SK-N-SH (cell line): Measurements from ENCODE around the gene DLX6. TPM values are rescaled to one million over a fixed set of nuclear protein-coding genes. Genes with fewer than 3 reads are reported as not detected.

Experiments used
- CTCF ChIA-PET: fragments of 300-600, 350-600 bp; formaldehyde crosslinking; extraction: SDS; loops from one replicate; lab custom pipeline; 2021; lab: Yijun Ruan, JAX
- POLR2A ChIA-PET: fragments of 350-600 bp; sonication (Branson Sonifier 250); formaldehyde crosslinking; extraction: SDS; loops from one replicate; lab custom pipeline; 2020; ENCODE audit warnings: antibody characterized with exemption, inconsistent platforms; lab: Yijun Ruan, JAX
- DNase-seq: peaks from one replicate; pipeline ENCODE4 v3.0.0; 2012
- H2AFZ ChIP-seq: fragments of 200-600 bp; sonication (generic); 2 replicates; pipeline ENCODE4 v1.8.1; 2016; ENCODE audit warnings: antibody characterized with exemption, mild to moderate bottlenecking, low read depth
- H3F3A ChIP-seq: fragments of 200-600 bp; sonication (generic); replicated peaks from 2 replicates; pipeline ENCODE3; 2016; ENCODE audit warnings: antibody characterized with exemption, mild to moderate bottlenecking; ENCODE audit not compliant: insufficient read depth
- H3K27ac ChIP-seq, 2 experiments: fragments of 200-500 bp in 1 of 2; fragments of 200-600 bp in 1 of 2; sonication (Bioruptor generic) in 1 of 2; sonication (generic), shearing (Covaris generic) in 1 of 2; 2 replicates each; pipeline versions ENCODE4 v1.5.1 to v1.6.1; 2014 to 2016; ENCODE audit warnings: low read depth in 2 of 2, inconsistent platforms in 1 of 2, low read length in 1 of 2, mild to moderate bottlenecking in 1 of 2, mixed read lengths in 1 of 2
- H3K27me3 ChIP-seq: fragments of 200-600 bp; sonication (generic), shearing (Covaris generic); 2 replicates; pipeline ENCODE4 v1.6.1; 2016; ENCODE audit warnings: mixed run types; ENCODE audit not compliant: insufficient read depth
- H3K36me3 ChIP-seq, 2 experiments: fragments of 200-500 bp in 1 of 2; fragments of 200-600 bp in 1 of 2; sonication (Bioruptor generic) in 1 of 2; sonication (generic) in 1 of 2; replicated peaks in 1 of 2; 2 replicates each; pipeline versions ENCODE3 to v1.5.1; 2014 to 2016; ENCODE audit warnings: low read length in 1 of 2, mild to moderate bottlenecking in 1 of 2; ENCODE audit not compliant: insufficient read depth in 2 of 2, control insufficient read depth in 1 of 2
- H3K4me1 ChIP-seq, 2 experiments: fragments of 200-500 bp in 1 of 2; fragments of 200-600 bp in 1 of 2; sonication (Bioruptor generic) in 1 of 2; sonication (generic), shearing (Covaris generic) in 1 of 2; 2 replicates each; pipeline versions ENCODE4 v1.5.1 to v1.6.1; 2014 to 2016; ENCODE audit warnings: low read depth in 1 of 2, low read length in 1 of 2, mixed run types in 1 of 2; ENCODE audit not compliant: insufficient read depth in 2 of 2, control insufficient read depth in 1 of 2
- H3K4me2 ChIP-seq: fragments of 200-600 bp; sonication (generic), shearing (Covaris generic); 2 replicates; pipeline ENCODE4 v1.6.1; 2017; ENCODE audit warnings: mixed run types
- H3K4me3 ChIP-seq, 2 experiments: fragments of 200-500 bp in 1 of 2; fragments of 200-600 bp in 1 of 2; sonication (Bioruptor generic) in 1 of 2; sonication (generic), shearing (Covaris generic) in 1 of 2; 2 replicates each; pipeline versions ENCODE4 v1.5.1 to v1.8.1; 2014 to 2016; ENCODE audit warnings: low read depth in 2 of 2, inconsistent platforms in 1 of 2, low read length in 1 of 2, mild to moderate bottlenecking in 1 of 2, mixed read lengths in 1 of 2, moderate library complexity in 1 of 2
- H3K79me2 ChIP-seq: fragments of 200-600 bp; sonication (generic); 2 replicates; pipeline ENCODE4 v1.8.1; 2017; ENCODE audit warnings: mild to moderate bottlenecking; ENCODE audit not compliant: insufficient read depth
- H3K9ac ChIP-seq: fragments of 200-600 bp; sonication (generic); 2 replicates; pipeline ENCODE4 v1.6.1; 2017; ENCODE audit warnings: mixed run types
- H3K9me2 ChIP-seq: fragments of 200-600 bp; sonication (generic); 2 replicates; pipeline ENCODE4 v1.6.1; 2017; ENCODE audit warnings: mixed run types
- H3K9me3 ChIP-seq: fragments of 200-600 bp; sonication (generic); 2 replicates; pipeline ENCODE4 v1.6.1; 2017; ENCODE audit warnings: mixed run types, mild to moderate bottlenecking, moderate library complexity
- H4K20me1 ChIP-seq: fragments of 200-600 bp; sonication (generic); 2 replicates; pipeline ENCODE4 v1.6.1; 2017; ENCODE audit warnings: mild to moderate bottlenecking, mixed run types; ENCODE audit not compliant: insufficient read depth
- ELF1 ChIP-seq: IDR thresholded peaks from 2 replicates; pipeline ENCODE4 v1.4.0; 2012
- GATA2 ChIP-seq: sonication (generic); formaldehyde crosslinking; IDR thresholded peaks from 2 replicates; pipeline ENCODE4 v1.5.0; 2020; ENCODE audit warnings: mild to moderate bottlenecking, missing genetic modification reagents
- MXI1 ChIP-seq: IDR thresholded peaks from 2 replicates; pipeline ENCODE4 v1.6.1; 2012; ENCODE audit warnings: mild to moderate bottlenecking, low read depth, low read length, improper control_type of control experiment
- NFIC ChIP-seq: IDR thresholded peaks from 2 replicates; pipeline ENCODE4 v1.4.0; 2012; ENCODE audit warnings: borderline replicate concordance
- NRF1 ChIP-seq: IDR thresholded peaks from 2 replicates; pipeline ENCODE4 v1.6.1; 2012; ENCODE audit warnings: low read depth, mild to moderate bottlenecking, low read length
- POLR2AphosphoS5 ChIP-seq: IDR thresholded peaks from 2 replicates; pipeline ENCODE4 v1.6.1; 2012; ENCODE audit warnings: low read depth, low read length
- RAD21 ChIP-seq: IDR thresholded peaks from 2 replicates; pipeline ENCODE4 v1.6.1; 2012; ENCODE audit warnings: mild to moderate bottlenecking, low read length
- SIN3A ChIP-seq: IDR thresholded peaks from 2 replicates; pipeline ENCODE4 v1.6.1; 2012; ENCODE audit warnings: low read depth, mild to moderate bottlenecking, low read length, moderate library complexity, borderline replicate concordance
- SMC3 ChIP-seq: IDR thresholded peaks from 2 replicates; pipeline ENCODE4 v1.6.1; 2012; ENCODE audit warnings: low read depth, low read length, improper control_type of control experiment
- TAF1 ChIP-seq: IDR thresholded peaks from 2 replicates; pipeline ENCODE4 v1.6.1; 2012; ENCODE audit warnings: low read depth, mild to moderate bottlenecking, low read length, moderate library complexity, borderline replicate concordance
- TCF12 ChIP-seq: IDR thresholded peaks from 2 replicates; pipeline ENCODE4 v1.4.0; 2012
- WGBS: methylation state at CpG from one replicate; pipeline ENCODE4 v1.1.6; 2017; ENCODE audit warnings: low lambda C conversion rate; 5-methylcytosine and 5-hydroxymethylcytosine counted together
- polyA plus RNA-seq, 3 experiments: library from polyadenylated mRNA; depleted of rRNA; stranded (reverse); fragments of >200 nt; gene quantifications; 2 replicates each; pipeline ENCODE4 v1.2.3, GENCODE V29; 2012
- TF ChIP-seq, protein P1 (sequence below): fragments of 150-350 bp; IDR thresholded peaks from 2 replicates; pipeline ENCODE4 v1.6.1; 2017; ENCODE audit warnings: antibody characterized with exemption, low read length, low read depth, borderline replicate concordance
- TF ChIP-seq, protein P2 (sequence below): IDR thresholded peaks from 2 replicates; pipeline ENCODE4 v1.4.0; 2012; ENCODE audit warnings: low read depth, borderline replicate concordance
- TF ChIP-seq, protein P3 (sequence below): IDR thresholded peaks from 2 replicates; pipeline ENCODE4 v1.4.0; 2012; ENCODE audit warnings: low read depth
- TF ChIP-seq, protein P4 (sequence below): IDR thresholded peaks from 2 replicates; pipeline ENCODE4 v1.4.0; 2012; ENCODE audit warnings: low read depth, borderline replicate concordance
- TF ChIP-seq, protein P5 (sequence below): fragments of 200-600 bp; sonication (generic); IDR thresholded peaks from 2 replicates; pipeline ENCODE4 v1.6.1; 2017; ENCODE audit warnings: antibody characterized with exemption, mild to moderate bottlenecking, moderate library complexity

The DLX6 gene
- polyA plus RNA-seq, 1 of the 3 experiments (the other 2 are of a cell fraction): 0.23 TPM

DNA sequence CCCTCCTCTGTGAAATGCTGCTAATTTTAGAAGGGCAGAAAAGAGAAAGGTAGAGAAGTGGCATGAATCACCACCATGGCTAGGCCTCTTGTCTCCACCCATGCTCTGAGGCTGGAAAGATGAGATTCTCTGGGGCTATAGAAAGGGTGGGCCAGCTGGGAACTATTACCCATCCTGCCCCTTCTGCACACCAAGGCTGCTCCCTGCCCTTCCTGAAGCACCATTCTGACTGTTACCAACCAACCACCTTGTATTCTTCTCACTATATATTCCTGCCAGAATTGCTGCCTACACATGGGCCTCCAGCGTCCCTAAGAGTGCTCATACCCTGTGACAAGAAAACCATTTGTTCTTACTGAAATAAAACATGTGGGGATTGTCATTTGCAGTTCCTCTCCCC, 11.4 kb upstream of the DLX6 start:
- CTCF ChIA-PET: interaction anchor here (0.9 kb wide), 1 partner anchor 14 kb away, joined by 4 read pairs; no protein-coding TSS in a partner anchor
- no peak overlapping the region for H3K4me3 ChIP-seq

More for the DNA sequence above, 11.4 kb upstream of the DLX6 start:
- H3K36me3 ChIP-seq: no peaks in the 10 kb centered on the region
- POLR2A ChIA-PET: no interaction called here
- H3K79me2 ChIP-seq: no peaks in the 10 kb centered on the region
- TF ChIP-seq GATA2 (CRISPR knock-in tag) (no peak), NFIC (no peak), RAD21 (no peak), TAF1 (no peak), TCF12 (no peak), ELF1 (no peak), NRF1 (no peak), SMC3 (no peak), SIN3A (no peak), MXI1 (no peak), POLR2AphosphoS5 (no peak)
- TF ChIP-seq, protein P1, sequence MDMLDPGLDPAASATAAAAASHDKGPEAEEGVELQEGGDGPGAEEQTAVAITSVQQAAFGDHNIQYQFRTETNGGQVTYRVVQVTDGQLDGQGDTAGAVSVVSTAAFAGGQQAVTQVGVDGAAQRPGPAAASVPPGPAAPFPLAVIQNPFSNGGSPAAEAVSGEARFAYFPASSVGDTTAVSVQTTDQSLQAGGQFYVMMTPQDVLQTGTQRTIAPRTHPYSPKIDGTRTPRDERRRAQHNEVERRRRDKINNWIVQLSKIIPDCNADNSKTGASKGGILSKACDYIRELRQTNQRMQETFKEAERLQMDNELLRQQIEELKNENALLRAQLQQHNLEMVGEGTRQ: no peak
- TF ChIP-seq, protein P2, sequence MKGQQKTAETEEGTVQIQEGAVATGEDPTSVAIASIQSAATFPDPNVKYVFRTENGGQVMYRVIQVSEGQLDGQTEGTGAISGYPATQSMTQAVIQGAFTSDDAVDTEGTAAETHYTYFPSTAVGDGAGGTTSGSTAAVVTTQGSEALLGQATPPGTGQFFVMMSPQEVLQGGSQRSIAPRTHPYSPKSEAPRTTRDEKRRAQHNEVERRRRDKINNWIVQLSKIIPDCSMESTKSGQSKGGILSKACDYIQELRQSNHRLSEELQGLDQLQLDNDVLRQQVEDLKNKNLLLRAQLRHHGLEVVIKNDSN: no peak
- TF ChIP-seq, protein P3, sequence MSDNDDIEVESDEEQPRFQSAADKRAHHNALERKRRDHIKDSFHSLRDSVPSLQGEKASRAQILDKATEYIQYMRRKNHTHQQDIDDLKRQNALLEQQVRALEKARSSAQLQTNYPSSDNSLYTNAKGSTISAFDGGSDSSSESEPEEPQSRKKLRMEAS: no peak
- TF ChIP-seq, protein P4, sequence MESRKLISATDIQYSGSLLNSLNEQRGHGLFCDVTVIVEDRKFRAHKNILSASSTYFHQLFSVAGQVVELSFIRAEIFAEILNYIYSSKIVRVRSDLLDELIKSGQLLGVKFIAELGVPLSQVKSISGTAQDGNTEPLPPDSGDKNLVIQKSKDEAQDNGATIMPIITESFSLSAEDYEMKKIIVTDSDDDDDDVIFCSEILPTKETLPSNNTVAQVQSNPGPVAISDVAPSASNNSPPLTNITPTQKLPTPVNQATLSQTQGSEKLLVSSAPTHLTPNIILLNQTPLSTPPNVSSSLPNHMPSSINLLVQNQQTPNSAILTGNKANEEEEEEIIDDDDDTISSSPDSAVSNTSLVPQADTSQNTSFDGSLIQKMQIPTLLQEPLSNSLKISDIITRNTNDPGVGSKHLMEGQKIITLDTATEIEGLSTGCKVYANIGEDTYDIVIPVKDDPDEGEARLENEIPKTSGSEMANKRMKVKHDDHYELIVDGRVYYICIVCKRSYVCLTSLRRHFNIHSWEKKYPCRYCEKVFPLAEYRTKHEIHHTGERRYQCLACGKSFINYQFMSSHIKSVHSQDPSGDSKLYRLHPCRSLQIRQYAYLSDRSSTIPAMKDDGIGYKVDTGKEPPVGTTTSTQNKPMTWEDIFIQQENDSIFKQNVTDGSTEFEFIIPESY: no peak
- TF ChIP-seq, protein P5, sequence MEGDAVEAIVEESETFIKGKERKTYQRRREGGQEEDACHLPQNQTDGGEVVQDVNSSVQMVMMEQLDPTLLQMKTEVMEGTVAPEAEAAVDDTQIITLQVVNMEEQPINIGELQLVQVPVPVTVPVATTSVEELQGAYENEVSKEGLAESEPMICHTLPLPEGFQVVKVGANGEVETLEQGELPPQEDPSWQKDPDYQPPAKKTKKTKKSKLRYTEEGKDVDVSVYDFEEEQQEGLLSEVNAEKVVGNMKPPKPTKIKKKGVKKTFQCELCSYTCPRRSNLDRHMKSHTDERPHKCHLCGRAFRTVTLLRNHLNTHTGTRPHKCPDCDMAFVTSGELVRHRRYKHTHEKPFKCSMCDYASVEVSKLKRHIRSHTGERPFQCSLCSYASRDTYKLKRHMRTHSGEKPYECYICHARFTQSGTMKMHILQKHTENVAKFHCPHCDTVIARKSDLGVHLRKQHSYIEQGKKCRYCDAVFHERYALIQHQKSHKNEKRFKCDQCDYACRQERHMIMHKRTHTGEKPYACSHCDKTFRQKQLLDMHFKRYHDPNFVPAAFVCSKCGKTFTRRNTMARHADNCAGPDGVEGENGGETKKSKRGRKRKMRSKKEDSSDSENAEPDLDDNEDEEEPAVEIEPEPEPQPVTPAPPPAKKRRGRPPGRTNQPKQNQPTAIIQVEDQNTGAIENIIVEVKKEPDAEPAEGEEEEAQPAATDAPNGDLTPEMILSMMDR: no peak
- H3K4me2 ChIP-seq: no peak overlapping the region
- H3F3A ChIP-seq: no peaks in the 10 kb centered on the region
- H2AFZ ChIP-seq: no peak overlapping the region
- H3K27ac ChIP-seq: no peak overlapping the region
- no peaks in the 10 kb centered on the region for H3K9me3 ChIP-seq
- H3K4me1 ChIP-seq: no peaks in the 10 kb centered on the region; a peak in 1 of 4 replicates
- H3K9me2 ChIP-seq: no peaks in the 10 kb centered on the region
- H3K27me3 ChIP-seq: peaks cover 4% of the 10 kb centered on the region; the same call in 1 of the 2 replicates
- H4K20me1 ChIP-seq: no peaks in the 10 kb centered on the region
- no peak overlapping the region for H3K9ac ChIP-seq
- WGBS: 22% methylated on average over 1 of the region's 1 CpG
- DNase-seq: no peak
